SKM-1 treated with dmso at 0.1 percent for 144 hours (cell line): ENCODE results near the gene EPHB6.
A peak's percentile ranks its signal among the peaks of the same experiment; 100 is the strongest.

Source experiments
- DNase-seq: peaks from one replicate; lab custom pipeline; 2025; ENCODE audit not compliant: unreplicated experiment; lab: John Stamatoyannopoulos, UW

The EPHB6 gene

GRCh38 chr7:142854372-142855113 lies at the start of gene EPHB6:
EPHB6 (plus strand) TSS chr7:142855076; CDS start chr7:142863228, 8,152 bp downstream.
- peak; percentile 46 for DNase-seq

- DNase-seq = no peak
These were observed 49.4 kb upstream of the EPHB6 start for GRCh38 chr7:142805350-142806021.

- no peak for DNase-seq
These were observed 48.9 kb upstream of the EPHB6 start for GRCh38 chr7:142806022-142806356.

- DNase-seq = no peak
These were observed 47.9 kb upstream of the EPHB6 start for GRCh38 chr7:142806957-142807356.

GRCh38 chr7:142807855-142808460 lies 46.9 kb upstream of the EPHB6 start:
- no peak for DNase-seq

- DNase-seq = no peak
These were observed 46.4 kb upstream of the EPHB6 start for GRCh38 chr7:142808461-142808801.

GRCh38 chr7:142808802-142809583 lies 45.9 kb upstream of the EPHB6 start:
- no peak for DNase-seq

GRCh38 chr7:142809671-142810070 lies 45.2 kb upstream of the EPHB6 start:
- DNase-seq = no peak

GRCh38 chr7:142811154-142811737 lies 43.6 kb upstream of the EPHB6 start:
- peak; percentile 85 for DNase-seq

- no peak for DNase-seq
These were observed 42.2 kb upstream of the EPHB6 start for GRCh38 chr7:142812437-142813215.

GRCh38 chr7:142813226-142813625 lies 41.6 kb upstream of the EPHB6 start:
- DNase-seq = no peak

- DNase-seq = no peak
These were observed 41.2 kb upstream of the EPHB6 start for GRCh38 chr7:142813699-142814098.

GRCh38 chr7:142814451-142814850 lies 40.4 kb upstream of the EPHB6 start:
- no peak for DNase-seq

GRCh38 chr7:142815134-142815533 lies 39.7 kb upstream of the EPHB6 start:
- no peak for DNase-seq

- DNase-seq = no peak
These were observed 37.4 kb upstream of the EPHB6 start for GRCh38 chr7:142817506-142817905.

GRCh38 chr7:142819530-142819929 lies 35.3 kb upstream of the EPHB6 start:
- no peak for DNase-seq

- DNase-seq = no peak
These were observed 32.2 kb upstream of the EPHB6 start for GRCh38 chr7:142822714-142823113.

- DNase-seq = no peak
These were observed 26.9 kb upstream of the EPHB6 start for GRCh38 chr7:142827951-142828500.

GRCh38 chr7:142832417-142832816 lies 22.5 kb upstream of the EPHB6 start:
- no peak for DNase-seq
